Esophagus muscularis mucosa (tissue), 4 donors: Measurements from ENCODE around the gene AATF.

ENCODE experiments used
- CTCF ChIP-seq, 3 experiments: fragments of 200-600 bp in 2 of 3; fragments of 450-650 bp in 1 of 3; sonication (generic) in 2 of 3; IDR thresholded peaks; one replicate each; pipeline ENCODE4 v1.5.1; 2017 to 2019; ENCODE audit warnings: antibody characterized with exemption in 3 of 3, mild to moderate bottlenecking in 2 of 3, moderate library complexity in 1 of 3
- EP300 ChIP-seq: sonication (generic); formaldehyde crosslinking; IDR thresholded peaks from one replicate; pipeline ENCODE4 v1.6.1; 2017; ENCODE audit warnings: antibody characterized with exemption
- POLR2A ChIP-seq: fragments of 450-650 bp; IDR thresholded peaks from one replicate; pipeline ENCODE4 v1.6.1; 2017; ENCODE audit warnings: antibody characterized with exemption, moderate library complexity, mild to moderate bottlenecking, low read depth

- TF ChIP-seq CTCF (IDR thresholded peaks at IDR 0.05) (no peak), POLR2A (no peak), EP300 (no peak)
These were observed 27.3 kb downstream of the AATF start for GRCh38 chr17:36975922-36976515.
